ENCODE measurements around the gene SATB1.

- TF ChIP-seq, protein P1, sequence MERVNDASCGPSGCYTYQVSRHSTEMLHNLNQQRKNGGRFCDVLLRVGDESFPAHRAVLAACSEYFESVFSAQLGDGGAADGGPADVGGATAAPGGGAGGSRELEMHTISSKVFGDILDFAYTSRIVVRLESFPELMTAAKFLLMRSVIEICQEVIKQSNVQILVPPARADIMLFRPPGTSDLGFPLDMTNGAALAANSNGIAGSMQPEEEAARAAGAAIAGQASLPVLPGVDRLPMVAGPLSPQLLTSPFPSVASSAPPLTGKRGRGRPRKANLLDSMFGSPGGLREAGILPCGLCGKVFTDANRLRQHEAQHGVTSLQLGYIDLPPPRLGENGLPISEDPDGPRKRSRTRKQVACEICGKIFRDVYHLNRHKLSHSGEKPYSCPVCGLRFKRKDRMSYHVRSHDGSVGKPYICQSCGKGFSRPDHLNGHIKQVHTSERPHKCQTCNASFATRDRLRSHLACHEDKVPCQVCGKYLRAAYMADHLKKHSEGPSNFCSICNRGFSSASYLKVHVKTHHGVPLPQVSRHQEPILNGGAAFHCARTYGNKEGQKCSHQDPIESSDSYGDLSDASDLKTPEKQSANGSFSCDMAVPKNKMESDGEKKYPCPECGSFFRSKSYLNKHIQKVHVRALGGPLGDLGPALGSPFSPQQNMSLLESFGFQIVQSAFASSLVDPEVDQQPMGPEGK (tag by site-specific recombination; IDR thresholded peaks at IDR 0.05) = no peak; the same call in none of the 2 replicates
- TF ChIP-seq ZNF121 (tag by site-specific recombination; IDR thresholded peaks at IDR 0.05) (no peak), ZNF274 (IDR thresholded peaks at IDR 0.05; ENCODE audit: low read length) (no peak), ZNF274 (tag by site-specific recombination; IDR thresholded peaks at IDR 0.05; ENCODE audit: borderline replicate concordance) (no peak), HOXC10 (CRISPR knock-in tag; IDR thresholded peaks at IDR 0.05) (no peak), ZNF138 (tag by site-specific recombination; IDR thresholded peaks at IDR 0.05; ENCODE audit: borderline replicate concordance) (no peak)
- TF ChIP-seq, protein P2, sequence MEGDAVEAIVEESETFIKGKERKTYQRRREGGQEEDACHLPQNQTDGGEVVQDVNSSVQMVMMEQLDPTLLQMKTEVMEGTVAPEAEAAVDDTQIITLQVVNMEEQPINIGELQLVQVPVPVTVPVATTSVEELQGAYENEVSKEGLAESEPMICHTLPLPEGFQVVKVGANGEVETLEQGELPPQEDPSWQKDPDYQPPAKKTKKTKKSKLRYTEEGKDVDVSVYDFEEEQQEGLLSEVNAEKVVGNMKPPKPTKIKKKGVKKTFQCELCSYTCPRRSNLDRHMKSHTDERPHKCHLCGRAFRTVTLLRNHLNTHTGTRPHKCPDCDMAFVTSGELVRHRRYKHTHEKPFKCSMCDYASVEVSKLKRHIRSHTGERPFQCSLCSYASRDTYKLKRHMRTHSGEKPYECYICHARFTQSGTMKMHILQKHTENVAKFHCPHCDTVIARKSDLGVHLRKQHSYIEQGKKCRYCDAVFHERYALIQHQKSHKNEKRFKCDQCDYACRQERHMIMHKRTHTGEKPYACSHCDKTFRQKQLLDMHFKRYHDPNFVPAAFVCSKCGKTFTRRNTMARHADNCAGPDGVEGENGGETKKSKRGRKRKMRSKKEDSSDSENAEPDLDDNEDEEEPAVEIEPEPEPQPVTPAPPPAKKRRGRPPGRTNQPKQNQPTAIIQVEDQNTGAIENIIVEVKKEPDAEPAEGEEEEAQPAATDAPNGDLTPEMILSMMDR (tag by site-specific recombination; IDR thresholded peaks at IDR 0.05) = 0 out of 2 replicates have a peak, but pooled peaks have one; percentile 26
- TF ChIP-seq, protein P3, sequence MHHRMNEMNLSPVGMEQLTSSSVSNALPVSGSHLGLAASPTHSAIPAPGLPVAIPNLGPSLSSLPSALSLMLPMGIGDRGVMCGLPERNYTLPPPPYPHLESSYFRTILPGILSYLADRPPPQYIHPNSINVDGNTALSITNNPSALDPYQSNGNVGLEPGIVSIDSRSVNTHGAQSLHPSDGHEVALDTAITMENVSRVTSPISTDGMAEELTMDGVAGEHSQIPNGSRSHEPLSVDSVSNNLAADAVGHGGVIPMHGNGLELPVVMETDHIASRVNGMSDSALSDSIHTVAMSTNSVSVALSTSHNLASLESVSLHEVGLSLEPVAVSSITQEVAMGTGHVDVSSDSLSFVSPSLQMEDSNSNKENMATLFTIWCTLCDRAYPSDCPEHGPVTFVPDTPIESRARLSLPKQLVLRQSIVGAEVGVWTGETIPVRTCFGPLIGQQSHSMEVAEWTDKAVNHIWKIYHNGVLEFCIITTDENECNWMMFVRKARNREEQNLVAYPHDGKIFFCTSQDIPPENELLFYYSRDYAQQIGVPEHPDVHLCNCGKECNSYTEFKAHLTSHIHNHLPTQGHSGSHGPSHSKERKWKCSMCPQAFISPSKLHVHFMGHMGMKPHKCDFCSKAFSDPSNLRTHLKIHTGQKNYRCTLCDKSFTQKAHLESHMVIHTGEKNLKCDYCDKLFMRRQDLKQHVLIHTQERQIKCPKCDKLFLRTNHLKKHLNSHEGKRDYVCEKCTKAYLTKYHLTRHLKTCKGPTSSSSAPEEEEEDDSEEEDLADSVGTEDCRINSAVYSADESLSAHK (tag by site-specific recombination; IDR thresholded peaks at IDR 0.05) = peak; percentile 56; the same call in 1 of the 2 replicates
These were observed at the start of gene SATB1 for GRCh38 chr3:18424729-18425640.
